NCI-H1417 treated with DMSO at 0.1 percent for 48 hours (cell line): ENCODE data around the gene TMEM219.
A peak's percentile ranks its signal among the peaks of the same experiment; 100 is the strongest.
"Not testable (repeated sequence)": the region's sequence is repeated elsewhere in the genome, so short reads cannot be mapped to it uniquely, and the experiment has no call there.

Experiments
- DNase-seq: peaks from one replicate; lab custom pipeline; 2025; lab: John Stamatoyannopoulos, UW

Gene TMEM219, protein sequence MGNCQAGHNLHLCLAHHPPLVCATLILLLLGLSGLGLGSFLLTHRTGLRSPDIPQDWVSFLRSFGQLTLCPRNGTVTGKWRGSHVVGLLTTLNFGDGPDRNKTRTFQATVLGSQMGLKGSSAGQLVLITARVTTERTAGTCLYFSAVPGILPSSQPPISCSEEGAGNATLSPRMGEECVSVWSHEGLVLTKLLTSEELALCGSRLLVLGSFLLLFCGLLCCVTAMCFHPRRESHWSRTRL

DNA sequence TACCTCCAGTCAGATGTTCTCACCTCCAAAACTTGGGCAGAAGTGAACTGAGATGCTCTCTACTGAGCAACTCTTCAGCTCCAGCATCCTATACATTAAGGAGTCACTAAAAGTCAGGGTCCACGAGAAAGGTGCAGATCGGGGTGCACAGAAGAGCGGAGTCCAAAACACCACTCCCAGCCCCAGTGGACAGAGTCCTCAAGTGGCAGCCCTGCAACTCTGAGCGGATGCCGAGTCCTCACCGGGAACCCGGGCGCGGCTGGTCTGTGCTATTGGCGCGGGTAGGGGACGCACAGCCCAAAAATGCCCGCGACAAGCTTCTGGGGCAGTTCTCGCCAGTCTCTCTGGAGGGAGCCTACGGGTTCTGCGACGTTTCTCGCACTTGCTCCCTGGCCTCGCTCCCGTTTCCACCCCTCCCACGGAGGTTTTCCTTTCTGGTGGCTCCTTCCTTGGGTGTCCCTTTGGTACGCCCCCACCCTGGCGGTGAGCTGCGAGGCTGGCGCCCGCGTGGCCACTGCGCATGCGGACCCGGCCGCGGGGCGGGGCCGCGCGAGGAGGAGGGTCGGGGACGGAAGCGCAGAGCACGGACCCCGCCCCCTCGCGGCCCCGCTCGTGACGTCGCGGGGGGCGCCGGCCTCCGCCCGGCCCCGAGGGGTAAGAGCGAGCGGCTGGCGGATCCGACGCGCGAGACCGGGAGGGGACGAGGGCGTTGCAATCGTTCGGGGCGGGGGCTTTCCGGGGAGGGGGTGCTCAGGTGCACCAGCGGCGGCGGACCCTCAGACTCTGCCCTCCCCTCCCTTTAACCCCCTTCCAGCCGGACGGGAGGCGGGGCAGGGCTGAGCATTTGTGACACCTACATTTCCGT is at the start of gene TMEM219:
TSS of gene TMEM219 (plus strand) at position 601 of the 865 bp plus-strand sequence. CDS start 1,065 bp downstream, outside the sequence.
- DNase-seq: peak; percentile 68

DNA sequence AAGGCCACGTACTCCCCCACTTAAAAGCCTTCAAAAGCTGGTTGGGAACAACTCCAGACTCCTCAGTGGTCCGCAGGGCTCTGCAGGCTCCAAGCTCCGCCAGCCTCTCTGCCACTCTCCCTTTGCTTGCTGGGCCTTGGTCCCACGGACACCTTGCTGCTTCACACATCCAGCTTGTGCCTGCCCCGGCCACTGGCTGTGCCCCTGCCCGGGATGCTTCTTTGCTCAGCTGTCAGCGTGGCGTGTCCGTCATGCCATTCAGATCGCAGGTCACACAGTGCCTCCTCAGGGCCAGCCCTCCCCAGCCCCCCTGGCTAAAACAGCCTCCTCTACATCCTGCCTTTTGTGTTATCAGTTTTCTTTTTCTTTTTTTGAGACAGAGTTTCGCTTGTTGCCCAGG is 49.8 kb upstream of the TMEM219 start:
- no peak for DNase-seq

DNA sequence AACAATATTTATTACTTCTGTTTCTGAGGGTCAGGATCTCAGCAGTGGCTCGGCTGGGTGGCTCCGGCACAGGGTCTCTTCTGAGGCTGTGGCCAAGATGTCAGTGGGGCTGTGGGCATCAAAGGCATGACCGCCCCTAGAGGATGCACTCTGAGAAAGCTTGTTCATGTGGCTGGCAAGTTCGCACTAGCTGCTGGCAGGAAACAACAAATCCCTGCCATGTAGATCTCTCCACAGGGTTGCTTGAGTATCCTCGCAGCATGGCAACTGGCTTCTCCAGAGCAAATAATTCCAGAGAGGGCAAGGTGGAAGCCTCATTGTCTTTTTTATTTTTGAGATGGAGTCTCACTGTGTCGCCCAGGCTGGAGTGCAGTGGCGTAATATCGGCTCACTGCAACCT is 48.4 kb upstream of the TMEM219 start:
- no peak for DNase-seq

DNA sequence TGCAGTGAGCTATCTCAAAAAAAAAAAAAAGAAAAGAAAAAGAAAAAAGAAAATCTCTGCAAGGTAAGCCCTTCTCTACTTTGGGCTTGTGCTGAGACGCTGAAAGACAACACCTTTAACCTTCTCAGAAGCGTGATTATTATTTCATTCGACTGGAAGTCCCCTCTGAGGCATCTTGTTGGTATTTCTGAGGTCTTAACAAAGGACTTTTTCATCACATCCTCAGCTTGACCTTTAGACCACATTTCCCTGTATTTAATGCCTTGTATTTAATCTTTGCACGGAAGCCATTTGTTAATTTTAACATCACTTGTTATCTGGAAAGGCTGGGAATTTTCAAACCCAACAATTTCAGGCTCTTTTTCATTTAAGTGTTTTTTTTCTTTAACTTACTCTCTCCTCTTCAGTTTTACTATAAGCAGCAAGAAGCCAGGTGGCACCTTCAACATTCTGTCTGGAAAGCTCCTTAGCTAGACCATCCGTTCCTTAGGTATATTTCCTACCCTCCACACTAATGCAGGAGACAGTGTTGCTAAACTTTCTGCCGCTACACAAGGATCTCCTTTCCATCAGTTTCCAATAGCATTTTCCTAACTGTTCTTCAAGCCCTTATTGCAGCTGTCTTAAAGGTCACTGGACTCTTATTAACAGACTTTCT is 46.2 kb upstream of the TMEM219 start:
- DNase-seq: no peak

DNA sequence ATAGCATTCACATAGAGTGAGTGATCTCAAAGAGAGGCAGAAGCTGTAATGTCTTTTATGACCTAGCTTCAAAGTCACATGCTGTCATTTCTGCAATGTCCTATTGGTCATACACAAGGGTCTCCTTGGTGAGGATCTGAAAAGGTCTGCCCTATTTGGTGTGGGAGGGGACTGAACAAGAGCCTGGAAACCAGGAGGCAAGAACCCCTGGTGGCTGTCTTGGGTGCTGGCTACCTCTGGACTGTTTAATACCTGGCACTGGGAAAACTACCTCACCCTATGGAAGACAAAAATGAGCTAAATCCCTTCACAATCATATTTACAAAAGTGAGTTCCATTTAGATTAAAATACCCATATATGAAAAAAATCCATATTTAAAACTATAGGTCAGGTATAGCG is 44.9 kb upstream of the TMEM219 start:
- no peak for DNase-seq

DNA sequence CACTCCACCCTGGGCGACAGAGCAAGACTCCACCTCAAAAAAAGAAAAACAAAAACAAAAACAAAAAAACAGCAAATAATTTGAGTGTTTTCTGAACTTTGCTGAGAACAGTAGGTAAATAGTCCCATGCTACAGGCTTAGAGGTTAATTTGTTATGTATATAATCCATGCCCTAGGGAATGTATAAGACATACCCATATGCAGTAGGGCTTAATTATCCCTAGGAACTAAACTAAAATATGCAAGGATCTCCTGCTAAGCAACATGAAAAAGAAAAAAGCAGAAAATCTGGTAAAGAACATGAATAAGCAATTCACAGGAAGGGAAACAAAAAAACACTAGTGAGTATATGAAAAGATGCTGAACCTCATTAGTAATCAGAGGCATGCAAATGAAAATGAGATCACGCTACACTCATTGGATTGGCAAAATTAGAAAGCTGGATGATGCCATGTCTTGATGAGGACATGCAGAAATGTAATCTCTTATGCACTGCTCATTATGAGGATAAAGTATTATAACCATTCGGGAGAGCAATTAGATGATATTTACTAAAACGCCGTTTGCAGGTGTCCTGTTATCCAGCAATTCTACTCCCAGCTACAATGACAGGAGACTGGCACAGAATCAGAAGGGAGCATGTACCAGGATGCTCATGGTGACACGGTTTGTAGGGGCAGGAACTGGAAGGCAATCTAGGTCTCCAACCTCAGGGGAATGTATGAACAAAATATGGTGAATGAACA is 41.4 kb upstream of the TMEM219 start:
- no peak for DNase-seq

DNA sequence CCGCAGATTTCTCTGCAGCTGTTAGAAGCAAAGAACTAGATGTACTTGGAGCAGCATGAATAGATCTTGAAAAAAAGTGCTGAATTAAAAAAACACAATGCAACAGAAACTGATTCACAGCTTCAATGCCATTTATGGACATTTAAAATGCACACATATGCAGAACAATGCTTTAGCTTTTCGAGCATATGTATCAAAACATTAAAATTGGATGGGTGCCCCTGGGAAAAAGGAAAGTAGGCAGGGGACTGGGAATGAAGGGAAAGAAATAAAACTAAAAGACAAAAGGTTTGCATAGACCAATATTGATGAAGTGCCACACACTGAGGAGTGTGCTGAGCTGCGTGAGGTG is 40.9 kb upstream of the TMEM219 start:
- no peak for DNase-seq

DNA sequence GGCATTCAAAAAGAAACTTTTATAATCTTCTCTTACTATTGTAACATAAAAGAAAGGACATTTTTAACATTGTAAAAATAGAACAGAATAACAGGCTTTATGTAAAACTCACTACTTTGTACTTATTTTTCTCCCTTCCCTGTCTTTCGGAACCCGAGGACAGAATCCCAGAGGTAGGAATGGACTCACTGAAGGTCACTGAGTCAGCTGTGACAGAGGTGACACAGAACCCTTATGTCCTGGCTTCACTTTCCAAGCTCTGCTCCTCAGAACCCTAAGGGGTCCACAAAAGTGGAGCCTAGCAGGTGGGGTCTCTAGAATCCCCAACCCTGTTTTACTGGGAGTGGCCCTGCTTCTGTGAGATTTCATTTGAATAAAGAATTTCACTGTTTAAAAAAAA is 39.6 kb upstream of the TMEM219 start:
- no peak for DNase-seq

DNA sequence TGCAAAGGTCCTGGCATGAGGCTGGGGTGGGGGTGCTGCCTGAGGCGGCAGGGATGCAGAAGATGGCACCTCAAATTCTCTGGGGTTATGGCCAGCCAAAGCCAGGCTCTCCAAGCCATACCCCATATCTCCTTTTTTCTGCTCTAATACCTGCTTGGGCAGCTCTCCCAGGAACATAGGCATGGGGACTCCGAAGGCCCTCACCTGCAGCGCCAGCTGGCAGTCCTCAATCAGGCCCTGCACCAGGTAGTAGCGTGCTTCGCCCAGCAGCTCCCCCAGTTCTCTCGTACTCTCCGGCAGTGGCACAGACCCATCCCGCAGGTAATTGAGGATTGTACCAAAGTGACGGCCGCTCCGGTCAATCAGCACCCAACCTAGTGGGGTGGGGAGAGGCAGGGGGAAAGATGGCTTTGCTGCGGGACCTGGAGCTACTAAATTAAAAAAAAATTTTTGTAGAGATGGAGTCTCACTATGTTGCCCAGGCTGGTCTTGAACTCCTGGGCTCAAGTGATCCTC is 38.8 kb upstream of the TMEM219 start:
- no peak for DNase-seq

DNA sequence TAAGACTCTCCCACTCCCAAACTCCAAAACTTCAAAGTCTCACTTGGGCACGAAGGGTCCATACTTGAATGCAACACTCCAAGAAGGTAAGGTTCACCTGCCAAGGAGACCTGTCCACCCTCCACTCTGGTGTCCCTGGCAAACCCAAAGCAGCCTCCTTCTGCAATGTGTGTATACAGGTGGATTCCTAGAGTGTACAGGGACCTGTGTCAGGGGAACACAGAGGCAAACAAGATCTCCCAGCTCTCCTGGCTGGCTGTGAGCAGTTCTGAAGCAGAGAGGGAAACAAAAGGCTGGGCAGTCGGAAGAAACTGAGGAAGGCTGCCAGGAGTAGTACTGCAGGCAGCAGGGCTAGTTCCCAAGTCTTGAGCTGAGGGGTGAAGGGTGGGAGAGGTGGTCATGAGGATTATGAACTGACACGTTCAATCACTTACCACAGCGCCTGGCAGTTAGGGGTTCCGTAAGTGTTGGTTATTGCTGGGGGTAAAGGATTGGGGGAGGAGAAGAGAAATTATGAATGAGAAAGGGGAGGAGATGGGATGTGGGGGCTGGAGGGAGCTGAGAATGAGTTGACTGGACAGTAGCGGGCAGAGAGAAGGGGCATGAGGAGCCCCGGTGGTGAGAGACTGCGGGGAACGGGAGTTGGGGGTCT is 36.6 kb upstream of the TMEM219 start:
- no peak for DNase-seq

DNA sequence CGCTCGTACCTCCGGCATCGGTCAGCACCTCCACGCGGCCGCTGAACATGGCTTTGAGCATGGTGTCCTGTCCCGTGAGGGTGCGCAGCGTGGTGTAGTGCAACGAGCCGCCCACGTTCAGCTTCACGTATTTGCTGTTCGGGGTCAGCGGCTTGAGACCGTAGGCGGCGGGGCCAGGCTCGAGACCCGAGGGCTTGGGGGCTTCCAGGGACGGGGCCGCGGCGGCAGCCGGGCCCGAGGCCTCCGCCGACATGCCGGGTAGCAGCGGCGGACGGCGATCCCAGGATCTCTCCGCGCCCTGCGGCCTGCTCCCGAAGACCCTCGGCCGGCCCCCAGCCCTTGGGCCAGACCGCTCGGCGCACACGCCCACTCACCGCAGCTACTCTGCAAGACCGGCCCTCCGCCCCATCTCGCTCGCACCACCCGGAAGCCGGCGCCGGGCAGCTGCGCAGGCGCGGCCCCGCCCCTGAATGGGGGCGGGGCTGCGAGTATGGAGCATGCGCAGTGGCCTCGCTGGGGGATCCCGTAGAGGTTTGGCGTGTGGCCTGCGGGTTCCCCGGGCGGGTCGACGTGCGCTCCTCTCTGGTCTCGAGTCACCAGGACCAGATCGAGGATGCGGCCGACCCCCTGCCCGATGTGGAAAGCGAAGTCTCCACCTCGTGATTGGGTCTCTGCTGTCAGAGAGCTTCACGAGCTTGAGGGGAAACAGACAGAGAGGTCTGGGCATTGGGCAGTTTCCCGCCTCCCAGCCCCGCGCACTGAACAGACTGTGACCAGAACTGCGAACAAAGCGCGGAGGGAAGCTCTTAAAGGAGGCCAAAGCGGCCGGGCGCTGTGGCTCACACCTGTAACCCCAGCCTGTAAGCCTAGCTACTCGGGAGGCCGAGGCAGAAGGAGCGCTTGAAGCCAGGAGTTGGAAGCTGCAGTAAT is 35.8 kb upstream of the TMEM219 start, which contains the start of gene KCTD13:
TSS of gene KCTD13 (minus strand) at position 446 of the 930 bp plus-strand sequence. CDS start at position 253, 193 bp downstream.
- DNase-seq: peak; percentile 42

DNA sequence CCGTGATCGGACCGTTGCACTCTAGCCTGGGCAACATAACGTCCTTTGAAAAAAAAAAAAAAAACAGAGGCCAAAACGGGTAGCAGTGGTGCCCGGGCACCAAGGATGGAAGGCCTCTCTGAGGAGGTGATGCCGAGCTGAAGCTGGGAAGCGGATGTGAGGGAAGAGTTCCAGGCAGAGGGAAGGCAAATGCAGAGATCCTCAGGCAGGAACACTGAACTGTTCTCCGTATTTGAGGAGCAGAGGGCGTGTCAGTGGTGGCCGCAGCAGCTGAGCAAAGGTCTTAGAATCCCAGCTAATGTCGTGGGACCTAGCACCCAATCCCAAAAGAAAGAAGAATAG is 35.2 kb upstream of the TMEM219 start:
- DNase-seq: no peak

DNA sequence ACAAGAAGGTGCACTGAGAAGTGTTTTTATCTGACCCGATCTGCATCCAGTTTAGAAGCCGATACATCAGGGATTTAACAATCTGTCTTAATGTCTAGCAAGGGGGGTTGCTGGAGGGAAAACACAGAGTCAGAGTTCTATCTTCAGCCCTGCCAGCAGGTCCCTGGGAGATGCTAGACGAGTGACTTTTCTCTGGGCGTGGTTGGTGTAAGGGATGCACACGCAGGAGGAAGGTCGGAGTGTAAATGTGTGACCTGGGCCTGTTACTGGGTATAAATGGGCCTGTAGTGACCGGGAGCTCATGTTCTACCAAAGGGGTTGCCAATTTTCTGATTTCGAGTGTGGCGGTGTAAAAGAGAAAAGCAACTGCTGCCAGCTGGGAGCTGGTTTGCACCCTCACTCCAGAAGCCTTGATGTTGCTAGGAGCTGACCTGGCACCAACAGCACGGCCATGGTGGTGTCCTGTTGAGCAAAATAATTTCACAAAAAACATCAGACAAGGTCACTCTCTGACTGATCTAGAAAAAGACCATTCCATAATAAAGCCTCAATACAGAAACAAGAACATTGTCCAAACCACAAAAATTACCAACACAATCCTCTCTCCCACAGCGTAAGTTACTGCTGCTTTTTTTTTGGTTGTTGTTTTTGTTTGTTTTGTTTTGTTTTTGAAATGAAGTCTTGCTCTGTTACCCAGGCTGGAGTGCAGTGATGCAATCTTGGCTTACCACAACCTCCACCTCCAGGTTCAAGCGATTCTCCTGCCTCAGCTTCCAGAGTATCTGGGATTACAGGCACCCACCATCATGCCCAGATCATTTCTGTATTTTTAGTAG is 34.6 kb upstream of the TMEM219 start:
- no peak for DNase-seq

DNA sequence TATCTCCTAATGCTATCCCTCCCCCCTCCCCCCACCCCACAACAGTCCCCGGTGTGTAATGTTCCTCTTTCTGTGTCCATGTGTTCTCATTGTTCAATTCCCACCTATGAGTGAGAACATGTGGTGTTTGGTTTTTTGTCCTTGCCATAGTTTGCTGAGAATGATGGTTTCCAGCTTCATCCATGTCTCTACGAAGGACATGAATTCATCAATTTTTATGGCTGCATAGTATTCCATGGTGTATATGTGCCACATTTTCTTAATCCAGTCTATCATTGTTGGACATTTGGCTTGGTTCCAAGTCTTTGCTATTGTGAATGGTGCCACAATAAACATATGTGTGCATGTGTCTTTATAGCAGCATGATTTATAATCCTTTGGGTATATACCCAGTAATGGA is 30.1 kb upstream of the TMEM219 start:
- DNase-seq: not testable (repeated sequence)

DNA sequence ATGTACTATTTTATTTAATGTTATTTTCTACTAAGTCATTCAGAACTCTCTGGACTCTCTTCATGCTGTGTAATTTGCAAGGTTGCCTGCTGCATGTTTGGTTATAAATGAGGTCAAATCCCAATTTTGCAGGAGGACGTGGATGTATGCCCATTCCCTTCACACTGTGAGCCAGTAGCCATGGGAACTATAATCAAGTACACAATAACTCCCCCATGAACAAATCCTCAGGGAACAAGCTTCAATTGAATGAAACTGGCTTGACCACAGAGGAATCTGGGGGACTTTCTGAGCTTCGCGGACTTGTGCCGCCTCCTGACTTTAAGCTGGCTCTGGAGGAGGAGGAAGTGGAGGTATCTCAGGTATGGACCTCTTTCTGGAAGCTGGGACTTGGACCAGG is 21.2 kb upstream of the TMEM219 start:
- DNase-seq: no peak

DNA sequence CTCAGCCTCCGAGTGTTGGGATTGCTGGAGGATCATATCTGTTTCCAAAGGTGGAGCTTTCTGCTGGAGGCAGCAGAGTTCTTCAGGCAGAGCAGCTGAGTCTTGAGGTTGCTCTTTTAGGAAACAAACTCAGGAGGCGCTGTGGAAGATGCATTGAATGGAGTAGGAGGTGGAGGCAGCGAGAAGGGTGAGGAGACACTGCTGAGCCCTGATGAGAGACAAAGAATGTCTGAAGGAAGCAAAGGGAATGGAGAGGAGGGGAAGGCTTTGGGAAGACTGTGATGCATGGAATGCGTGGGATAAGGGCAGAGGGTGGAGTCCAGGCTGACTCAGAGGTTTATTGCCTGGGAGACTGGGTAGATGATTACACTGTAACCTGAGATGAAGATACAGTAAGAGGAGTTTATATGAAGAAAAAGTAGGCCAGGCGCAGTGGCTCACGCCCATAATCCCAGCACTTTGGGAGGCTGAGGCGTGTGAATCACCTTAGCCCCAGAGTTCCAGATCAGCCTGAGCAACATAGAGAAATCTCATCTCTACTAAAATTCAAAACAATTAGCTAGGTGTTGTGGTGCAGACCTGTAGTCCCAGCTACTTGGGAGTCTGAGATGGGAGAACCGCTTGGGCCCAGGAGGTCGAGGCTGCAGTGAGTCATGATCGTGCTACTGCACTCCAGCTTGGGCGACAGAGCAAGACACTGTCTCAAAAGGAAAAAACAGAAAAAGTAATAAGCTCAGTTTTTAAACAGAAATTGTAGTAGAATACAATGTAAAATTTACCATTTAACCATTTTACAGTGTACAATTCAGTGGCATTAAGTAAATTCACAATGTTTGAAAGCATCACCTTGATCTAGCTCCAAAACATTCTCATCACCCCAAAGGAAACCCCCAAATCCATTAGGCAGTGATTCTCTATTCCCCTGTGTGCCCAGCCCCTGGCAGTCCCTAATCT is 17.8 kb upstream of the TMEM219 start:
- DNase-seq: no peak

DNA sequence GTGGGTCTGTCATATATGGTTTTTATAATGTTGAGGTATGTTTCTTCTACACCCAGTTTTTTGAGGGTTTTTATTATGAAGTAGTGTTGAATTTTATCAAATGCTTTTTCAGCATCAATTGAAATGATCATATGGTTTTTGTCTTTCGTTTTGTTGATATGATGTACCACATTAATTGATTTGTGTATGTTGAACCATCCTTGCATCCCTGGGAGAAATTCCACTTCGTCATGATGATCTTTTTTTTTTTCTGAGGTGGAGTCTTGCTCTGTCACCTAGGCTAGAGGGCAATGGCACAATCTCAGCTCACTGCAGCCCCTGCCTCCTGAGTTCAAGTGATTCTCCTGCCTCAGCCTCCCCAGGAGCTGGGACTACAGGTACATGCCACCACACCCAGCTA is 14.0 kb upstream of the TMEM219 start:
- DNase-seq: no peak

DNA sequence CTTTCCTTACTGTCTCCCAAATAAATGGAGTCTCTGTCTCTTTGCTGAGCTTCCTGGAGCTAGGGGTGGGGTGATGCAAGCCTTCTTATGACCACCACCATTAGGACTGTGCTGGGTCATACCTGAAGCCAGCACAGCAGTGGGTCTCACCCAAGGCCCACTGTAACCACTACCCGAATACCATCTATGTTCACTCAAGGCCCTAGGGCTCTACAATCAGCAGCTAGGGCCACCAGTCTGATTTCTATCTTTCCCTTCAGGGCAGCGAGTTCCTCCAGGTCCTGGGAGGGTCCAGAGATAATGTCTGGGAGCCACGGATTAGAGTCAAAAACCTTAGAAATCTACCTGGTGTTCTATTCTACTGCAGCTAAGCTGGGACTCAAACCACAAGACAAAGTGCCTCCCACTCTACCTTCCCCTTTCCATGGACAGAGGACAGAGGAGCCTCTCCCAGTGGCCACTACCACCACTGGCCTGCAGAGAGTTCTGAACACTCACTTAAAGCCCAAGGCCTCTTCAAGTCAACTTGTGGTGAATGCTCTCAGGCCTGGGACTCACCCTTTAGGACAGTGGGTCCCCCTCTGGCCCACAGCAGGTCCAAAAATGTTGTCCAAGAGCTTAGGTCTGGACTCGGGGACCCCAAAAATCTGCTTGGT is 10.9 kb upstream of the TMEM219 start:
- DNase-seq: no peak
